Activated naive CD8-positive, alpha-beta T cell treated with anti-CD3 and anti-CD28 coated beads, Interleukin-2, amount 10 ng/mL, durations not matched to agents 7 days and 5 days (primary cell): Measurements from ENCODE around the gene PTPRF. TPM values are rescaled to one million over a fixed set of nuclear protein-coding genes. Genes with fewer than 3 reads are reported as not detected.

ENCODE experiments used
- ATAC-seq: fragments of 150-1000 bp; cut with Tn5 transposase; one replicate; pipeline ENCODE4 v1.10.0; 2021; ENCODE audit warnings: low read depth, moderate library complexity
- POLR2A ChIA-PET: fragments of 350-600 bp; sonication (Branson Sonifier 250); formaldehyde crosslinking; loops from one replicate; lab custom pipeline; 2021; ENCODE audit warnings: antibody characterized with exemption; lab: Charles Lee
- DNase-seq: peaks from one replicate; pipeline ENCODE4 v3.0.0; 2021
- H3K27ac Mint-ChIP-seq: one replicate; pipeline ENCODE4 v1.8.0; 2022; ENCODE audit warnings: mild to moderate bottlenecking, mixed read lengths
- H3K27me3 Mint-ChIP-seq: one replicate; pipeline ENCODE4 v1.8.0; 2022; ENCODE audit warnings: mild to moderate bottlenecking, moderate library complexity, mixed read lengths
- H3K36me3 Mint-ChIP-seq: one replicate; pipeline ENCODE4 v1.8.0; 2021; ENCODE audit warnings: mild to moderate bottlenecking, mixed read lengths
- H3K4me1 Mint-ChIP-seq: one replicate; pipeline ENCODE4 v1.8.0; 2021; ENCODE audit warnings: mixed read lengths
- H3K4me3 Mint-ChIP-seq: one replicate; pipeline ENCODE4 v1.8.0; 2022; ENCODE audit warnings: mild to moderate bottlenecking, moderate library complexity, mixed read lengths
- H3K9me3 Mint-ChIP-seq: one replicate; pipeline ENCODE4 v1.8.0; 2021; ENCODE audit warnings: mixed read lengths
- total RNA-seq, 2 experiments: library from RNA; stranded (reverse); gene quantifications; one replicate each; pipeline ENCODE4 v1.2.3, GENCODE V29; 2021

The PTPRF gene
- total RNA-seq, 2 experiments from 2014 or later, result 1.8 to 2.3 TPM

DNA sequence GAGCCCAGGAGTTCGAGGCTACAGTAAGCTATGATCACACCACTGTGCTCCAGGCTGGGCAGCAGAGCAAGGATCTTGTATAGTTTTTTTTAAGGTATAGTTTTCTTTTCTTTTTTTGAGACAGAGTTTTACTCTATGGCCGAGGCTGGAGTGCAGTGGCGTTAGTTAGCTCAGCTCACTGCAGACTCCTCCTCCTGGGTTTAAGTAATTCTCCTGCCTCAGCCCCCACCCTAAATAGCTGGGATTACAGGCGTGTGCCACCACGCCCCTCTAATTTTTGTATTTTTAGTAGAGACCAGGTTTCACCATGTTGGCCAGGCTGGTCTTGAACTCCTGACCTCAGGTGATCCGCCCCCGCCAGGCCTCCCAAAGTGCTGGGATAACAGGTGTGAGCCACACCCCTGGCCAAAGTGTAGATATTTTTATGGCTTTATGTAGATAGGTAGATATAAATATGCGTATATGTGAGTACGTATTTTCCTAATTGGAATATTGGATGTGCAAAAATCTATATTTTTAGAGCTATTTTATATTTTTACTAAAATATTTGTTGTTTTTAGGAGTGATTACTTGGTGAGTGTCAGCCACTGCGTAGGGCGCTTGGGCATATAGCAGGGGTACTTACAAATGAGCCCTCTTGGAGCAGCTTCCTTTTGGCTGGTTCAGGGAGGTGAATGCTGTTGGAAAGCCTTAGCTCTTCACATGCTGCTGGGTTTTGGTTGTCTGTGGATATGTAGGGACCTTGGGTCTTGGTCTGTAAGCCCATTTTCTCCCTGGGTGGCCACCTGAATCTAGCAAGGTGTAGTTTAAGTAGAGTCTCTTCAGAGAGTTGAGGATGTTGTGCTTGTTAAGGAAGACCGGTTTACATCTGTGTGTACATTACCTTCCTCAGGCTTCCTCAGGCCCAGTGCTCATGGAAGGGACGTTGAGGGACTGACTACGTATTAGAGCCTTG lies 128.8 kb downstream of the PTPRF start:
- H3K27ac Mint-ChIP-seq, result no peak overlapping the region
- POLR2A ChIA-PET, result interaction anchor here (3.9 kb wide), 1 partner anchor 9 kb away, joined by 23 read pairs; the partner anchor contains the start of gene KDM4A
- no peak for DNase-seq
- no peak for ATAC-seq
- H3K4me3 Mint-ChIP-seq, result no peak overlapping the region
- no peaks in the 10 kb centered on the region for H3K9me3 Mint-ChIP-seq
- H3K4me1 Mint-ChIP-seq, result peaks cover 8% of the 10 kb centered on the region
- peaks cover 33% of the 10 kb centered on the region for H3K36me3 Mint-ChIP-seq
- H3K27me3 Mint-ChIP-seq, result no peaks in the 10 kb centered on the region

DNA sequence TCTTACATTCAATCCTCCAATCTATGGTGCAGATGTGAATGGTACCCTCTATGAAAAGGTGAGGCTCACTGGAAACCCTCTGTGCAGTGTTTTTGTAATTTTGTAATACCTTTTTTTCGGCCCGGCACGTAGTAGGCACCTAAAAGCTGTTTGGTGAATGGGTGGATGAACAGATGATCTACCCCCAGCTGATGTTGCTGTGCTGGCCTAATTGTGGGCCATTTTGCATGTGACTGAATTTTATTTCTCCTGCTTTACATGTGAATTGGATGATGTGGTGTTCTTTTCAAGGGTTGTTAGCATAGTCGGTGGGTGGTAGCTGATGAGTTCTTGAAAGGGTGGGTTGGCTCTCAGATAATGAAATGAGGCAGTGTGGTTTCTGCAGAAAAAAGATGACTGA lies 129.7 kb downstream of the PTPRF start:
- POLR2A ChIA-PET, result interaction anchor here (0.5 to 3.9 kb wide), 3 partner anchors 10 to 474 kb away, joined by 3 to 23 read pairs (median 3); partner anchors contain the start of gene KDM4A
- Mint-ChIP-seq H3K27me3 (no peaks in the 10 kb centered on the region), H3K27ac (no peak overlapping the region), H3K36me3 (peaks cover 32% of the 10 kb centered on the region), H3K4me3 (no peak overlapping the region), H3K9me3 (no peaks in the 10 kb centered on the region), H3K4me1 (peaks cover 7% of the 10 kb centered on the region)
- DNase-seq, result no peak
- no peak for ATAC-seq

DNA sequence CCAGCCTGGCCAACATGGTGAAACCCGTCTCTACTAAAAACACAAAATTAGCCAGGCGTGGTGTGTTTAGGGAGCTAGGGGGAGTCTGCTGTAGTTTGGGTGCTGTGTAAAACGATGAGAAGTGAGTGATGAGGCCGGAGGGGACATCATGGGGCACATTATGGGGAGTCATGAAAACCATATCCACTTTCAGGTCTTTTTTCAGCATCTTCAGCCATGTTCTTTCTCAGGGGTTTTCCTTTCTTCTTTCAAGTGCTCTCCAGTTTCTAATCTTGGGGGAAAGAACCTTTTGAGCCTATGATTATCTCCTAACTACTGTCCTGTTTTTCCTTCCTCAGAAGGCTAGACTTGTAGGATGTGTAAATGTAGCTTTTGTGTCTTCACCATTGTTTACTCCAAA lies 133.7 kb downstream of the PTPRF start:
- POLR2A ChIA-PET, result interaction anchor here (1.0 to 2.5 kb wide), 2 partner anchors 14 to 42 kb away, joined by 4 to 16 read pairs; partner anchors contain the start of gene KDM4A

DNA sequence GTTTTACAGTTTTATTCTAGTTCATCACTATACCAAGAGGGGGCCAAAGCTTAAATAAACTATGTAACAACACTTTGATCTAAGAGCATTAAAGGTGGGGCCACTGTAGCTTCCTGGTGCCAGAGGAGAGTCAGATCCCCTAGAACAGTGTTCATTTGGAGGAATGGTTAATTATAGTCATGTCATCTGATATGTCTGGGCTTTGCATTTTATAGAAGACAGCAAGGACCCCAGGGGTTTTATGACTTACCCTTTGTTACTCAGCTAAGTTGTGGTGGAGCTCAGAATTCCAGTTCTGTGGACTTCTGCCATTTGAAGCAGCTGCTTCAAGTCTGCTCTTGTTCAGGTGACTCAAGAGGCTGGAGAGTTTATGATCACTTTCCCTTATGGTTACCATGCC lies 135.9 kb downstream of the PTPRF start:
- no peaks in the 10 kb centered on the region for H3K9me3 Mint-ChIP-seq
- no peak overlapping the region for H3K27ac Mint-ChIP-seq
- POLR2A ChIA-PET, result interaction anchor here (0.6 to 2.5 kb wide), 2 partner anchors 17 to 41 kb away, joined by 4 to 16 read pairs; partner anchors contain the start of genes KDM4A and ST3GAL3
- peaks cover 2% of the 10 kb centered on the region for H3K4me1 Mint-ChIP-seq
- H3K27me3 Mint-ChIP-seq, result no peaks in the 10 kb centered on the region
- peaks cover 44% of the 10 kb centered on the region for H3K36me3 Mint-ChIP-seq
- DNase-seq, result no peak
- H3K4me3 Mint-ChIP-seq, result no peak overlapping the region
- ATAC-seq, result no peak

More for the DNA sequence above, 133.7 kb downstream of the PTPRF start:
- H3K4me1 Mint-ChIP-seq, result peaks cover 5% of the 10 kb centered on the region
- H3K27me3 Mint-ChIP-seq, result no peaks in the 10 kb centered on the region
- H3K9me3 Mint-ChIP-seq, result no peaks in the 10 kb centered on the region
- no peak overlapping the region for H3K4me3 Mint-ChIP-seq
- H3K36me3 Mint-ChIP-seq, result peaks cover 46% of the 10 kb centered on the region
- no peak for DNase-seq
- ATAC-seq, result no peak
- H3K27ac Mint-ChIP-seq, result peak overlapping the region; percentile 23

DNA sequence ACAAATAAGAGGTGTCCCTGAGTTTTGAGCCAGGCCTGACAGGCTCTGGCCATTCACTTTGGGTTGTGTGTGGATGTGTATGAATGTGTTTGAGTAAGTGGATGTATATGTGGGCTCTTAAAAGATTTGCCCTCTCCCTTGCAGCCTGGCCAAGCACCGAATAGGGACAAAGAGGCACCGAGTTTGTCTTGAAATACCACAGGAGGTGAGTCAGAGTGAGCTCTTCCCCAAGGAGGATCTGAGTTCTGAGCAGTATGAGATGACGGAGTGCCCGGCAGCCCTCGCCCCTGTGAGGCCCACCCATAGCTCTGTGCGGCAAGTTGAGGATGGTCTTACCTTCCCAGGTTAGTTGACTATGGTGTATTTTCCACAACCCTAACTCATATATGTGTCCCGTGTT lies 138.3 kb downstream of the PTPRF start:
- H3K27ac Mint-ChIP-seq, result no peak overlapping the region
- H3K36me3 Mint-ChIP-seq, result peaks cover 47% of the 10 kb centered on the region
- POLR2A ChIA-PET, result no interaction called here
- no peaks in the 10 kb centered on the region for H3K9me3 Mint-ChIP-seq
- no peak for ATAC-seq
- peaks cover 2% of the 10 kb centered on the region for H3K4me1 Mint-ChIP-seq
- DNase-seq, result no peak
- H3K4me3 Mint-ChIP-seq, result no peak overlapping the region
- no peaks in the 10 kb centered on the region for H3K27me3 Mint-ChIP-seq

DNA sequence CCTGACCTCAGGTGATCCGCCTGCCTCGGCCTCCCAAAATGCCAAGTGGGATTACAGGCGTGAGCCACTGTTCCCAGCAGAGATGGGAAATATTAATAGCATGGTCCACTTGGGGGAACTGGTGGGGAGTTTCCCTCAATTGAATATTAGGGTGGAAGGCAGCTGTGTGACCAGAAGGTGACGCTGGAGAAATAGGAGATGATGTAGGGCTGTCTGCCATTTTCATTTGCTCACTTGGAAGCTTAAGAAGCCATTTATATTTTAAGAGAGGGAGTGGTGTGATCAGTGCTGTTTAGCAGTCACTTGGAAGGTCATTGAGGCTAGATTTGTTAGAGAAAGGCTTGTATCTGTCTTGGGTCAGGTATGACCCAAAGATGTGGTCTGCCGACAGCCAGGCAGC lies 139.2 kb downstream of the PTPRF start:
- no peak for ATAC-seq
- DNase-seq, result no peak
- H3K9me3 Mint-ChIP-seq, result no peaks in the 10 kb centered on the region
- H3K27ac Mint-ChIP-seq, result no peak overlapping the region
- H3K4me1 Mint-ChIP-seq, result no peaks in the 10 kb centered on the region
- POLR2A ChIA-PET, result interaction anchor here (1.0 kb wide), 1 partner anchor 20 kb away, joined by 3 read pairs; the partner anchor contains the start of gene KDM4A
- no peaks in the 10 kb centered on the region for H3K27me3 Mint-ChIP-seq
- peaks cover 46% of the 10 kb centered on the region for H3K36me3 Mint-ChIP-seq
- H3K4me3 Mint-ChIP-seq, result no peak overlapping the region

DNA sequence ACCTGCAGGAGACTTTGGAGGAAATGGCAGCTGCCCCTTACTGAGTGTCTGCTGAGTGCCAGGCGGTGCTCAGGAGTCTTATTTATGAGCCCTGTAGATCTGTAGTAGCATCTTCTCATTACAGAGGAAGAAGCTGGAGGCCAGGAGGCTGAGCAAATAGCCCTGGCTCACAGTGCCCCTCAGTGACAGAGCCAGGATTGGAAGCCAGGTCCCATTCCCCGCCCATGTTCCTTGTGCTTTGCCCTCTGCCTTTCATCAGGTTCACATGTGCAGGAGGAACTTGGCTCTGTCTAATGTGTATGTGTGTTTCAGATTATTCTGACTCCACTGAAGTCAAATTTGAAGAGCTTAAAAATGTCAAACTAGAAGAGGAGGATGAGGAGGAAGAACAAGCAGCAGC lies 140.5 kb downstream of the PTPRF start:
- no peaks in the 10 kb centered on the region for H3K27me3 Mint-ChIP-seq
- no peak overlapping the region for H3K27ac Mint-ChIP-seq
- no peaks in the 10 kb centered on the region for H3K4me1 Mint-ChIP-seq
- H3K9me3 Mint-ChIP-seq, result no peaks in the 10 kb centered on the region
- POLR2A ChIA-PET, result interaction anchor here (1.0 to 1.2 kb wide), 2 partner anchors 17 to 21 kb away, joined by 3 read pairs; partner anchors contain the start of gene KDM4A
- H3K4me3 Mint-ChIP-seq, result no peak overlapping the region
- ATAC-seq, result no peak
- no peak for DNase-seq
- H3K36me3 Mint-ChIP-seq, result peaks cover 45% of the 10 kb centered on the region

DNA sequence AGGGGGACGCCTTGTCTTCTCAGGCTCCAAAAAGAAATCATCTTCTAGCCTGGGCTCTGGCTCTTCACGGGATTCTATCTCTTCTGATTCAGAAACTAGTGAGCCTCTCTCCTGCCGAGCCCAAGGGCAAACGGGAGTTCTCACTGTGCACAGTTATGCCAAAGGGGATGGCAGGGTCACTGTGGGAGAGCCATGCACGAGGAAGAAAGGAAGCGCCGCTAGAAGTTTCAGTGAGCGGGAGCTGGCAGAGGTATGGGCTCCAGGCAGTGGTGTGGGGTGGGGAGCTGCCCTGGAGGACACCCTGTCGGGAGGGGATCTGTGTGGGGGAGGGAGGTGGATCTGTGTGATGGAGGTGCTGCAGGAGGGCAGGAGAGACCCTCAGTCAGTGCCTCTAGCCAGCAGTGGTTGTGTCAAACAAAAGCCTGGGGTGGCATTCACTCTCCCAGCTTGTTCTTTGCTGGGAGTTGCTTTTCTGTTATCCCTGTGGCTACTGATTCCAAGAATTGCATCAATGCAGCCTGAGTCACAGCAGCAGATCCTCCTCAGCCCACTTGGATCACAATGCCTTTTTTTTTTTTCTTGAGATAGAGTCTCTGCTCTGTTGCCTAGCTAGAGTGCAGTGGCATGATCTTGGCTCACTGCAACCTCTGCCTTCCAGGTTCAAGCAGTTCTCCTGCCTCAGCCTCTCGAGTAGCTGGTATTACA lies 141.1 kb downstream of the PTPRF start:
- H3K4me1 Mint-ChIP-seq, result no peaks in the 10 kb centered on the region
- POLR2A ChIA-PET, result interaction anchor here (0.5 to 1.2 kb wide), 3 partner anchors 14 to 16 kb away, joined by 3 to 8 read pairs (median 3); no protein-coding TSS in a partner anchor
- H3K4me3 Mint-ChIP-seq, result no peak overlapping the region
- no peak for ATAC-seq
- H3K27ac Mint-ChIP-seq, result no peak overlapping the region
- no peaks in the 10 kb centered on the region for H3K9me3 Mint-ChIP-seq
- no peaks in the 10 kb centered on the region for H3K27me3 Mint-ChIP-seq
- no peak for DNase-seq
- peaks cover 45% of the 10 kb centered on the region for H3K36me3 Mint-ChIP-seq

DNA sequence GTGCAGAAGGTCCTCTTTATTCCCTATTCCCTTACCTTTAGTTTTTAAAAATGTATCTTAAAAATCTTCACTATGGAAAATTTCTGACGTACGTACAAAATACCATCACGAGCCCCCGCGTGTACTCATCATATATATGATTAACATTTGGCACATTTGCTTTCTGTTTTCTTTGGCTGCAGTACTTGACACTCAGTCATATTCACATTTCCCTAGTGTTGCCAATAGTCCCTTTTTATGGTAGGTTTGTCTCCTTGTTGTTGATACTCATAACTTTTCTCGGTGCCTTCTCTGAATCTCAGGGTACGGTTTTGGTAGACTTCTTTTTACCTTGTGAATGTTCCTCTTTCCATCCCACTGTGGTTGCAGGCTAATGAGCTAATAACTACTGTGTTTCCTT lies 142.6 kb downstream of the PTPRF start:
- no peak overlapping the region for H3K27ac Mint-ChIP-seq

More for the DNA sequence above, 142.6 kb downstream of the PTPRF start:
- Mint-ChIP-seq H3K27me3 (no peaks in the 10 kb centered on the region), H3K36me3 (peaks cover 46% of the 10 kb centered on the region), H3K4me1 (no peaks in the 10 kb centered on the region), H3K4me3 (no peak overlapping the region), H3K9me3 (no peaks in the 10 kb centered on the region)
- DNase-seq (no peak), ATAC-seq (no peak)
- POLR2A ChIA-PET, result no interaction called here

Other genes starting within 250 kb of the PTPRF start
- gene C1orf210, start 245.3 kb upstream of the PTPRF start, total RNA-seq, result not detected
- under 1 TPM; 0.23 to 0.75 TPM for gene TIE1, start 229.9 kb upstream of the PTPRF start, total RNA-seq
- gene MPL, start 193.1 kb upstream of the PTPRF start, total RNA-seq, result not detected
- 100 to 1,000 TPM; 107 to 123 TPM for gene CDC20, start 171.9 kb upstream of the PTPRF start, total RNA-seq
- 10 to 100 TPM; 51.3 to 53.7 TPM for gene ELOVL1, start 162.9 kb upstream of the PTPRF start, total RNA-seq
- gene MED8, start 141.1 kb upstream of the PTPRF start, total RNA-seq, result 10 to 100 TPM; 34.3 to 35.3 TPM
- 10 to 100 TPM; 84.8 to 88.2 TPM for gene SZT2, start 141.0 kb upstream of the PTPRF start, total RNA-seq
- 10 to 100 TPM; 18.3 to 21.3 TPM for gene HYI, start 77.0 kb upstream of the PTPRF start, total RNA-seq
- gene KDM4A, start 119.3 kb downstream of the PTPRF start, total RNA-seq, result 10 to 100 TPM; 40.8 to 43.1 TPM
- 10 to 100 TPM; 20.8 TPM for gene ST3GAL3, start 176.7 kb downstream of the PTPRF start, total RNA-seq